IMR-90 (cell line): ENCODE results near the gene MEPCE. TPM values are rescaled to one million over a fixed set of nuclear protein-coding genes. Genes with fewer than 3 reads are reported as not detected.

Source experiments
- ATAC-seq: fragments of 200-7000 bp; cut with Tn5 transposase; 2 replicates; pipeline ENCODE4 v1.9.1; 2020; ENCODE audit warnings: low read depth, mild to moderate bottlenecking, moderate library complexity
- BruUV-seq: library from RNA; stranded (reverse); fragments of 400-500 nt; replicated peaks from 2 replicates; lab custom pipeline; 2021; lab: Mats Ljungman, UMichigan
- CTCF ChIA-PET: fragments of 300-600 bp; formaldehyde crosslinking; extraction: SDS; loops from one replicate; lab custom pipeline; 2021; ENCODE audit warnings: antibody characterized with exemption; lab: Yijun Ruan, JAX
- POLR2A ChIA-PET: fragments of 300-600 bp; sonication (Branson Sonifier 250); formaldehyde crosslinking; loops from one replicate; lab custom pipeline; 2022; ENCODE audit warnings: antibody characterized with exemption; ENCODE audit not compliant: unreplicated experiment; lab: Charles Lee
- DNase-seq: peaks from one replicate; pipeline ENCODE4 v3.0.0; 2013
- H2AFZ ChIP-seq: replicated peaks from 2 replicates; pipeline ENCODE3; 2013; ENCODE audit warnings: low read length, mild to moderate bottlenecking; ENCODE audit not compliant: poor library complexity
- H2AK5ac ChIP-seq: 2 replicates; pipeline ENCODE4 v1.6.1; 2013; ENCODE audit warnings: low read depth, low read length, inconsistent platforms
- H2AK9ac ChIP-seq: replicated peaks from 2 replicates; pipeline ENCODE3; 2013; ENCODE audit warnings: mild to moderate bottlenecking, low read depth, low read length, moderate library complexity; ENCODE audit not compliant: poor library complexity
- H2BK120ac ChIP-seq: 2 replicates; pipeline ENCODE4 v1.6.1; 2013; ENCODE audit warnings: low read depth, low read length, inconsistent platforms
- H2BK15ac ChIP-seq: 3 replicates; pipeline ENCODE4 v1.6.1; 2013; ENCODE audit warnings: low read depth, low read length, inconsistent platforms
- H2BK20ac ChIP-seq: 2 replicates; pipeline ENCODE4 v1.6.1; 2013; ENCODE audit warnings: low read depth, mild to moderate bottlenecking, inconsistent platforms, low read length, moderate library complexity
- H2BK5ac ChIP-seq: 2 replicates; pipeline ENCODE4 v1.6.1; 2013; ENCODE audit warnings: mild to moderate bottlenecking, low read depth, low read length, inconsistent platforms; ENCODE audit not compliant: poor library complexity, severe bottlenecking
- H3K14ac ChIP-seq: replicated peaks from 2 replicates; pipeline ENCODE4 v1.6.1; 2013; ENCODE audit warnings: low read depth, low read length, inconsistent platforms
- H3K18ac ChIP-seq: 2 replicates; pipeline ENCODE4 v1.6.1; 2013; ENCODE audit warnings: low read depth, low read length, control low read depth
- H3K23ac ChIP-seq: 2 replicates; pipeline ENCODE4 v1.6.1; 2013; ENCODE audit warnings: low read depth, low read length, inconsistent platforms
- H3K27ac ChIP-seq: 2 replicates; pipeline ENCODE4 v1.5.1; 2013; ENCODE audit warnings: mild to moderate bottlenecking, control low read depth, low read length; ENCODE audit not compliant: insufficient read depth
- H3K27me3 ChIP-seq: 2 replicates; pipeline ENCODE4 v1.6.1; 2013; ENCODE audit warnings: low read length; ENCODE audit not compliant: control insufficient read depth, insufficient read depth
- H3K36me3 ChIP-seq: 2 replicates; pipeline ENCODE4 v1.6.1; 2013; ENCODE audit warnings: low read length, mixed read lengths; ENCODE audit not compliant: control insufficient read depth, insufficient read depth
- H3K4ac ChIP-seq: 2 replicates; pipeline ENCODE4 v1.6.1; 2013; ENCODE audit warnings: low read depth, low read length, inconsistent platforms
- H3K4me1 ChIP-seq: 2 replicates; pipeline ENCODE4 v1.6.1; 2013; ENCODE audit warnings: low read length, mixed read lengths; ENCODE audit not compliant: control insufficient read depth, insufficient read depth
- H3K4me2 ChIP-seq: 2 replicates; pipeline ENCODE4 v1.6.1; 2013; ENCODE audit warnings: low read depth, mild to moderate bottlenecking, control low read depth, low read length, moderate library complexity
- H3K4me3 ChIP-seq: 2 replicates; pipeline ENCODE4 v1.5.1; 2013; ENCODE audit warnings: low read depth, mild to moderate bottlenecking, control low read depth, low read length, moderate library complexity; ENCODE audit not compliant: insufficient read depth
- H3K56ac ChIP-seq: 2 replicates; pipeline ENCODE4 v1.6.1; 2013; ENCODE audit warnings: low read length, inconsistent platforms; ENCODE audit not compliant: insufficient read depth; ENCODE audit errors: extremely low read depth
- H3K79me1 ChIP-seq, 2 experiments: 2 replicates each; pipeline ENCODE4 v1.6.1; 2013; ENCODE audit warnings: low read length in 2 of 2, inconsistent platforms in 1 of 2, low read depth in 1 of 2
- H3K9ac ChIP-seq: 2 replicates; pipeline ENCODE4 v1.6.1; 2013; ENCODE audit warnings: low read depth, low read length, control low read depth
- H3K9me1 ChIP-seq: 2 replicates; pipeline ENCODE4 v1.6.1; 2013; ENCODE audit warnings: low read length, inconsistent platforms; ENCODE audit not compliant: insufficient read depth
- H3K9me3 ChIP-seq: 2 replicates; pipeline ENCODE4 v1.6.1; 2013; ENCODE audit warnings: low read length; ENCODE audit not compliant: control insufficient read depth, insufficient read depth
- H4K20me1 ChIP-seq: 2 replicates; pipeline ENCODE4 v1.6.1; 2013; ENCODE audit warnings: low read length, inconsistent platforms; ENCODE audit not compliant: insufficient read depth
- H4K5ac ChIP-seq: 2 replicates; pipeline ENCODE4 v1.6.1; 2013; ENCODE audit warnings: mild to moderate bottlenecking, low read depth, low read length, control low read depth
- H4K8ac ChIP-seq, 2 experiments: 2 replicates each; pipeline ENCODE4 v1.6.1; 2013; ENCODE audit warnings: low read depth in 2 of 2, low read length in 2 of 2, control low read depth in 1 of 2, inconsistent platforms in 1 of 2
- H4K91ac ChIP-seq: 2 replicates; pipeline ENCODE4 v1.6.1; 2013; ENCODE audit warnings: low read depth, low read length, inconsistent platforms; ENCODE audit not compliant: insufficient read depth
- BHLHE40 ChIP-seq: fragments of 150-350 bp; IDR thresholded peaks from 2 replicates; pipeline ENCODE4 v1.6.1; 2016; ENCODE audit warnings: mild to moderate bottlenecking, low read depth, low read length
- CEBPB ChIP-seq: IDR thresholded peaks from 2 replicates; pipeline ENCODE4 v1.6.1; 2012; ENCODE audit warnings: low read depth, low read length, improper control_type of control experiment
- CHD1 ChIP-seq: IDR thresholded peaks from 2 replicates; pipeline ENCODE4 v1.6.1; 2012; ENCODE audit warnings: low read depth, low read length, improper control_type of control experiment
- FOS ChIP-seq: fragments of 150-350 bp; IDR thresholded peaks from 2 replicates; pipeline ENCODE4 v1.6.1; 2016; ENCODE audit warnings: low read depth, low read length
- MAFK ChIP-seq: IDR thresholded peaks from 2 replicates; pipeline ENCODE4 v1.6.1; 2012; ENCODE audit warnings: low read depth, low read length, improper control_type of control experiment
- RAD21 ChIP-seq: IDR thresholded peaks from 2 replicates; pipeline ENCODE4 v1.6.1; 2012; ENCODE audit warnings: low read length, improper control_type of control experiment
- RCOR1 ChIP-seq: IDR thresholded peaks from 2 replicates; pipeline ENCODE4 v1.6.1; 2012; ENCODE audit warnings: mild to moderate bottlenecking, low read length, improper control_type of control experiment; ENCODE audit not compliant: insufficient replicate concordance
- RFX5 ChIP-seq: IDR thresholded peaks from 2 replicates; pipeline ENCODE4 v1.8.0; 2012; ENCODE audit warnings: low read depth, mild to moderate bottlenecking, low read length, moderate library complexity
- SMC3 ChIP-seq: fragments of 150-350 bp; IDR thresholded peaks from 2 replicates; pipeline ENCODE4 v1.6.1; 2016; ENCODE audit warnings: low read depth, mild to moderate bottlenecking, antibody characterized with exemption, low read length, moderate library complexity
- USF2 ChIP-seq: fragments of 150-350 bp; IDR thresholded peaks from 2 replicates; pipeline ENCODE4 v1.6.1; 2017; ENCODE audit warnings: mild to moderate bottlenecking, antibody characterized with exemption, low read length, low read depth
- WGBS, 2 experiments: methylation state at CpG; one replicate each; pipeline versions ENCODE4 v1.1.5 to v1.1.7; 2013; ENCODE audit warnings: missing lambda C conversion rate in 2 of 2; ENCODE audit not compliant: insufficient read length in 1 of 2; ENCODE audit errors: extremely low coverage in 2 of 2; 5-methylcytosine and 5-hydroxymethylcytosine counted together
- dilution Hi-C: fragments of 300-500 bp; cut with HindIII; formaldehyde crosslinking; loops from one replicate; pipeline ENCODE4 v1.14.3; 2018; ENCODE audit warnings: low sequenced_read_pairs; ENCODE audit not compliant: unreplicated experiment
- in situ Hi-C: fragments of 300-500 bp; cut with MboI; formaldehyde crosslinking; loops from 3 replicates; pipeline ENCODE4 v1.14.3; 2019; ENCODE audit warnings: low sequenced_read_pairs, inconsistent platforms, mixed read lengths
- intact Hi-C: fragments of 100-400 bp; cut with micrococcal nuclease; formaldehyde crosslinking; loops from 2 replicates; pipeline ENCODE4 v1.10.0; 2022
- polyA plus RNA-seq, 3 experiments: library from polyadenylated mRNA; depleted of rRNA; stranded (reverse); fragments of >200 nt; gene quantifications; 2 replicates each; pipeline ENCODE4 v1.2.3, GENCODE V29; 2012; ENCODE audit warnings: low replicate concordance in 1 of 3
- total RNA-seq: library from RNA; depleted of rRNA; stranded (reverse); fragments of >200 nt; gene quantifications from 2 replicates; pipeline ENCODE4 v1.2.3, GENCODE V29; 2012
- TF ChIP-seq, protein P1 (sequence below): fragments of 150-350 bp; IDR thresholded peaks from 2 replicates; pipeline ENCODE4 v1.6.1; 2016; ENCODE audit warnings: low read depth, mild to moderate bottlenecking, low read length, moderate library complexity, borderline replicate concordance
- TF ChIP-seq, protein P2 (sequence below): conservative IDR thresholded peaks from 2 replicates; pipeline ENCODE4 v1.5.1; 2012; ENCODE audit warnings: mild to moderate bottlenecking, low read depth, low read length, improper control_type of control experiment

MEPCE gene
- total and polyA plus RNA-seq, 2 of the 4 experiments (the other 2 are of a cell fraction) = 18.2 to 22.9 TPM

GRCh38 chr7:100407285-100408180, 22.1 kb upstream of the MEPCE start (continued):
- peak; percentile 73 for TF ChIP-seq RAD21
- peak; percentile 18; the same call in 1 of the 2 replicates for TF ChIP-seq FOS

DNA sequence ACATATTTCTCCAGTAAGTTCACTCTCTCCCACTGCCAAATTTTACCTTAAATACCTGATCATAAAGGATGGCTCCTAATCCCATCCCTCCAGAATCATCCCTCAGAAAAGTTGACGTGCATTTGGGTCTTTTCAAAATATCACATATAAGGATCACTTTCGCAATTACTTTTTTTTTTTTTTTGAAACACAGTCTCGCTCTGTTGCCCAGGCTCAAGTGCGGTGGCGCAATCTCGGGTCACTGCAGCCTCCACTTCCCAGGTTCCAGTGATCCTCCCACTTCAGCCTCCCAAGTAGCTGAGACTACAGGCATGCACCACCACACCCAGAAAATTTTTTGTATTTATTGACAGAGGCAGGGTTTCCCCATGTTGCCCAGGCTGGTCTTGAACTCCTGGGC, 18.5 kb upstream of the MEPCE start:
- ATAC-seq = no peak
- no peak overlapping the region for H3K18ac ChIP-seq
- H3K27me3 ChIP-seq = peaks cover 34% of the 10 kb centered on the region
- H3K4me2 ChIP-seq = no peak overlapping the region
- ChIA-PET POLR2A (no interaction called here), CTCF (no interaction called here)
- H3K4me3 ChIP-seq = no peak overlapping the region
- H4K20me1 ChIP-seq = no peaks in the 10 kb centered on the region
- DNase-seq = no peak
- intact Hi-C loops (no loop called here), in situ Hi-C loops (no loop called here), dilution Hi-C loops (no loop called here)
- no TSS peak for BruUV-seq
- H2BK120ac ChIP-seq = no peak overlapping the region
- H3K23ac ChIP-seq = no peak overlapping the region
- no peak overlapping the region for H2AK5ac ChIP-seq
- no peak overlapping the region for H2BK5ac ChIP-seq
- H3K27ac ChIP-seq = no peak overlapping the region
- no peak overlapping the region for H4K5ac ChIP-seq
- no peaks in the 10 kb centered on the region for H3K9me1 ChIP-seq
- H3K4ac ChIP-seq = no peak overlapping the region
- no peak overlapping the region for H2BK20ac ChIP-seq
- H3K79me1 ChIP-seq = no peaks in the 10 kb centered on the region
- H3K56ac ChIP-seq = no peak overlapping the region
- H2AK9ac ChIP-seq = no peak overlapping the region
- no peaks in the 10 kb centered on the region for H3K9me3 ChIP-seq
- H4K91ac ChIP-seq = no peak overlapping the region
- H2BK15ac ChIP-seq = no peak overlapping the region
- H3K4me1 ChIP-seq = no peaks in the 10 kb centered on the region; the same call in 1 of the 2 replicates
- no peak overlapping the region for H2AFZ ChIP-seq
- WGBS, 2 experiments = 100% methylated on average over 1 of the region's 6 CpGs; no CpG with 5 or more reads in 1 of the 2 experiments
- H3K36me3 ChIP-seq = no peaks in the 10 kb centered on the region
- no peak overlapping the region for H3K14ac ChIP-seq
- no peak overlapping the region for H4K8ac ChIP-seq
- H3K9ac ChIP-seq = no peak overlapping the region
- TF ChIP-seq, protein P1, sequence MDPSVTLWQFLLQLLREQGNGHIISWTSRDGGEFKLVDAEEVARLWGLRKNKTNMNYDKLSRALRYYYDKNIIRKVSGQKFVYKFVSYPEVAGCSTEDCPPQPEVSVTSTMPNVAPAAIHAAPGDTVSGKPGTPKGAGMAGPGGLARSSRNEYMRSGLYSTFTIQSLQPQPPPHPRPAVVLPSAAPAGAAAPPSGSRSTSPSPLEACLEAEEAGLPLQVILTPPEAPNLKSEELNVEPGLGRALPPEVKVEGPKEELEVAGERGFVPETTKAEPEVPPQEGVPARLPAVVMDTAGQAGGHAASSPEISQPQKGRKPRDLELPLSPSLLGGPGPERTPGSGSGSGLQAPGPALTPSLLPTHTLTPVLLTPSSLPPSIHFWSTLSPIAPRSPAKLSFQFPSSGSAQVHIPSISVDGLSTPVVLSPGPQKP = no peak
- TF ChIP-seq SMC3 = no peak
- TF ChIP-seq MAFK = no peak
- TF ChIP-seq, protein P2, sequence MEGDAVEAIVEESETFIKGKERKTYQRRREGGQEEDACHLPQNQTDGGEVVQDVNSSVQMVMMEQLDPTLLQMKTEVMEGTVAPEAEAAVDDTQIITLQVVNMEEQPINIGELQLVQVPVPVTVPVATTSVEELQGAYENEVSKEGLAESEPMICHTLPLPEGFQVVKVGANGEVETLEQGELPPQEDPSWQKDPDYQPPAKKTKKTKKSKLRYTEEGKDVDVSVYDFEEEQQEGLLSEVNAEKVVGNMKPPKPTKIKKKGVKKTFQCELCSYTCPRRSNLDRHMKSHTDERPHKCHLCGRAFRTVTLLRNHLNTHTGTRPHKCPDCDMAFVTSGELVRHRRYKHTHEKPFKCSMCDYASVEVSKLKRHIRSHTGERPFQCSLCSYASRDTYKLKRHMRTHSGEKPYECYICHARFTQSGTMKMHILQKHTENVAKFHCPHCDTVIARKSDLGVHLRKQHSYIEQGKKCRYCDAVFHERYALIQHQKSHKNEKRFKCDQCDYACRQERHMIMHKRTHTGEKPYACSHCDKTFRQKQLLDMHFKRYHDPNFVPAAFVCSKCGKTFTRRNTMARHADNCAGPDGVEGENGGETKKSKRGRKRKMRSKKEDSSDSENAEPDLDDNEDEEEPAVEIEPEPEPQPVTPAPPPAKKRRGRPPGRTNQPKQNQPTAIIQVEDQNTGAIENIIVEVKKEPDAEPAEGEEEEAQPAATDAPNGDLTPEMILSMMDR = no peak
- TF ChIP-seq USF2 = no peak
- no peak for TF ChIP-seq BHLHE40
- no peak for TF ChIP-seq CHD1
- TF ChIP-seq RFX5 = no peak
- TF ChIP-seq RCOR1 = no peak
- no peak for TF ChIP-seq CEBPB
- TF ChIP-seq RAD21 = no peak
